HG02981 (cell line): ENCODE data around the gene PCP2.

Source experiments
- ATAC-seq: cut with Tn5 transposase; IDR thresholded peaks from one replicate; pipeline ENCODE4 v1.9.1; 2021; ENCODE audit warnings: mild to moderate bottlenecking, moderate library complexity; ENCODE audit not compliant: unreplicated experiment

The PCP2 gene

DNA sequence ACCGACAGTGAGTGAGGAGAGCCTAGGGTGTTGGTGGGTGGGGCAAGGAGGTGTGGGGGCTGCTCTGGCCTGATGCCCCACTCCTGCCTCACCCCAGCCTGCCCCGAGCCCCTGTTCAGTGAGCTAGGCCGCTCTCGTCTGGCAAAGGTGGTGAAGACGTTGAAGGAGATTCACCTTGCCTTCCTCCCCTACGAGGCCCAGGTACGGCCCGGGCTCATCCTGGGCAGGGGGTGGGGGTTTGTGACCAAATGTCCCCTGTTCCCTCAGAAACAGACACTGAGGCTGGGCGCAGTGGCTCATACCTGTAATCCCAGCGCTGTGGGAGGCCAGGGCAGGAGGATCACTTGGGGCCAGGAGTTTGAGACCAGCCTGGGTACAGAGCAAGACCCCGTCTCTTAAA lies 7.3 kb upstream of the PCP2 start:
- ATAC-seq, result no peak

DNA sequence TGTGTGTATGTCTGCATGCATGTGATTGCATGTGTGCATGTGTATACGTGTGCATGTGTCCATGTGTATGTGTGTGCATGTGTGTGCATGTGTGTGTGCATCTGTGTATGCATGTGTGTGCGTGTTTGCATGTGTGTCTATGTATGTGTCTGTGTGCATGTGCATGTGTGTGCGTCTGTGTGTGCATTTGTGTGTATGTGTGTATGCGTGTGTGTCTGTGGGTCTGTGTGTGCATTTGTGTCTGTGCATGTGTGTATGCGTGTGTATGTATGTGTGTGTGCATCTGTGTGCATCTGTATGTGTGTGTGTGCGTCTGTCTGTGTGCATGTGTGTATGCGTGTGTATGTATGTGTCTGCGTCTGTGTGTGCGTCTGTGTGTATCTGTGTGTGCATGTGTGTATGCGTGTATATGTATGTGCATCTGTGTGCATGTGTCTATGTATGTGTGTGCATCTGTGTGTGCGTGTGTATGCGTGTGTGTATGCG lies 6.4 kb upstream of the PCP2 start:
- ATAC-seq, result no peak

DNA sequence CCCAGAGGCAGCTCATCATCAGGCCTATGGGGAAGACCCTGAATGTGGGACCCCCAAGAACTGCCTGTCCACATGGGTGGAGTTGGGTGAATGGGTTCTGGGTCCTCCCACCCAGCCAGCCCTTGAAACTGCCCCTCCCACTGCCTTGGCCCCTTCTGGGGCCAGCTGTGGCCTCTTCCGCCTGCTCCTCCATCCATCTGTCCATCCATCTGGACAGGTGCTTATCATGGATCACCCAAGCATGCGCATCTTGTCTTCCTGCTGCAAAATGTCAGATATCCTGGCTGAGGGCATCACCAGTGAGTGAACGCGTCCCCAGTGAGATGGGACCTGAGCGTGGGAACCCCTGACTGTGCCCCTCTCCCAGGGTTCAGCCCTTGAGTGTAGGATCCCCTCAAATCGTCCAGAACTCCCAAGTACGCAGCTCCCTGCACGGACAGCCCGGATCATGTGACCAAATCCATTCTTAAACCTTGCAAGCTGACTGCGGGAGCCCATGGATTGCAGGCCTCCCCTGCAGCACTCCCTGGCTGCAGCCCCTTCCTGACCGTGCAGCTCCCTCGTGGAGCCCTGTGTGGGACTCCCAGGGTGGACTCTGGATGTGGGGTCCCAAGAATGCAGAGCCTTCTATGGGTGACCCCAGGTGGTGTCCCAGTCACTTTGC lies 5.4 kb upstream of the PCP2 start:
- ATAC-seq, result no peak

DNA sequence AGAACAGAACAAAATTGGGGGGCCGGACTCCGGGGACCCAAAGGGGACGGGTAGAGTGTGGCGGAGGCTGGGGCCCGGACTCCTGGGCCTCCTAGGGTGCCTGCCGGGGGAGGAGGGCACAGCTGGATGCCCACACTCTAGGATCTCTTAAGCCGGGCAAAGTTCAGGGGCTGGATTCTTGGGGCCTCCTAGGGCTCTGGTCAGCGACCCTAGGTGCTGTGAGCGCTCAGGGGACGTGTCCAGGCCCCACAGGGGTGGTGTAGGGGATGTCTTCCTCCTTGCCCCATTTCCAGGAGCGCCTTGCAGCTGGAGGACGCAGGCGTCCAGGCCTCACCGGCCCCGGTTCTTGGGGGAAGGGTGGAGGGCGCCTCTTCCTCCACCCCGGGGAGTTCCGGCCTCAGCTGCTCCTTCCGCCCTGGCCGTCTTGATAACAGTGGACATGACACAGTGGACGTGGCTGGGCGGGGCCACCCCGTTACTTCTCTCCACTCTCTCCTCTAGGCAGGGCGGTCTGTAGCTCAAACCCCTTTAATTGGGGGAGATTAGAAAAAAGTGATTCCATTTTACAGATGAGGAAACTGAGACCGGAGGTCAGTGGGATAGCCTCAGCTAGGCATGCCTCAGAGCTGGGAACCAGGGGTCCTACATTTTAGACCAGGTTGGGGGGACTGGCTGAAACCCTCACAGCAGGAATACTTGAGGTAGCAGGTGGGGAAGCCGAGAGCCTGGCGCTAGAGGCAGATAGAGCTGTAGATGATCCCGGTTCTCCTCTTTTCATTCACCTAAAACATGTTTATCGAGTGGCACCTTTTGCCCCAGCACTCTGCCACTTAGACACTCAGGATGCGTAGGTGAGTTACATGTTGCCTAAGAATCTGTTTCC lies 4.1 kb upstream of the PCP2 start:
- ATAC-seq, result peak; percentile 7

DNA sequence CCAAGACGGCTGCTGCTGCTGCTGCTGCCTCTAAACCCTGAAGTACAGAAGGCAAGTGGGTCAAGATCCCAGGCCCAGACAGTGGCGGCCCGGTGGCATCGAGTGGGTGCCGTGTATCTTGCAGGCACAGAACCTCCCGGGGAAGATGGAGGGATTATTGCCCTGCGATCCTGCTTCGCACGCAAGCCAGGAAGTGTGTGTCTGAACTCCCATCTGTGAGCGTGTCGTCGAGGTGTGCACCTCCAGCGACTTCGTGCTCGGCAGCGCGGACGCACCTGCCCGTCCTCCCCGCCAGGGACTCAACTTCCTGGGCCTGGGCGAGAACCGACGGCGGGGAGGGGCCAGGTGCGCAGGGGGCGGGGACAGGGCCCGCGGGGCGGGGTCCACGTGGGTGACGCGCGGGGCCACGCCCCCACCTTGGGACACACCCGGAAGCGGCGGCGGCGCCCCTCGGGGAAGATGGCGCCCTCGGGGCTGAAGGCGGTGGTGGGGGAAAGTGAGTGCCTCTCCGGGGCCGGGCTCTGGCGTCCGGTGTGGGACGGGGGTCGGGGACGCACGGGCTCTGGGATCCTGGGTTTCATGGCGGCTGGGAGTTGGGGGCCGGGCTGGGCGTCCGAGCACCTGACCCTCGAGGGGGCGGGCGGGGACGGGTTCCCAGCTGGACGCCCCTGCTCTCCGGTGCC lies 3.3 kb upstream of the PCP2 start, which contains the start of gene STXBP2:
TSS of gene STXBP2 (plus strand) at position 420 of the 683 bp plus-strand sequence. CDS start at position 460, 40 bp downstream.
- peak; percentile 69 for ATAC-seq

DNA sequence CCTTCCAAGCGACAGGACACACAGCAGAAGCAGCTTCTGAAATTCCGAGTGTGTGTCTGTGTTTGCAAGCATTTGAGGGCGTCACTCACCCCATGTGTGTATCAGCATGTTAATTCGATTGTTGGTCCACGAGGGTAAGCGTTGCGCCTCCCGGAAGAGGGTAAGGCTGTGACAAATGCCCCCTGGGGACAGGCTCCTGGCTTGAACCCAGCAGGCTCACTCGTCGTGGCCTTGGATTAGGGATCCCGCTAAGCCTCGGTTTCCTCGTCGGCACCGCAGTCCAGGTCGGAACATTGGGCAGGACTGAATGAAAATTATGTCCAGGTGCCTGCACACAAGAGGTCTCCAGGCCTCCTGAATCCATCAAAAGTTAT lies 2.8 kb upstream of the PCP2 start:
- no peak for ATAC-seq

DNA sequence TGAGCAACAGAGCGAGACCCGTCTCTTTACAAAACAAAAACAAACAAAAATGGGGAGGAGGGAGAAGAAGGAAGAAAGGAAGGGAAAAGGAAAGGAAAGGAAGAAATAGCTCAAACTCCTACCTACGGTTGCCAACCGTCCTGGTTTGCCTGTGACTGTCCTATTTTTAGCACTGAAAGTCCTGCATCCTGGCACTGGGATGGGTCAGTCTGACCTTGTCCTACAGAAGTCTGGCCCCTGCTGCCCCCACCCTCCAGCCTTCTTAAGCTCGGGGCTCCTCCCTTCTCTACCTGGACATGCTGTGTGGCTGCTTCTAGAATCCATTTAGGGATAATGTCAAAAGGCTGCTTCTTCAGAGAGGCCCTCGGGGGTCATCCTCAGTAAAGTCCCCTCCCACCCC lies 2.2 kb upstream of the PCP2 start:
- ATAC-seq, result no peak

DNA sequence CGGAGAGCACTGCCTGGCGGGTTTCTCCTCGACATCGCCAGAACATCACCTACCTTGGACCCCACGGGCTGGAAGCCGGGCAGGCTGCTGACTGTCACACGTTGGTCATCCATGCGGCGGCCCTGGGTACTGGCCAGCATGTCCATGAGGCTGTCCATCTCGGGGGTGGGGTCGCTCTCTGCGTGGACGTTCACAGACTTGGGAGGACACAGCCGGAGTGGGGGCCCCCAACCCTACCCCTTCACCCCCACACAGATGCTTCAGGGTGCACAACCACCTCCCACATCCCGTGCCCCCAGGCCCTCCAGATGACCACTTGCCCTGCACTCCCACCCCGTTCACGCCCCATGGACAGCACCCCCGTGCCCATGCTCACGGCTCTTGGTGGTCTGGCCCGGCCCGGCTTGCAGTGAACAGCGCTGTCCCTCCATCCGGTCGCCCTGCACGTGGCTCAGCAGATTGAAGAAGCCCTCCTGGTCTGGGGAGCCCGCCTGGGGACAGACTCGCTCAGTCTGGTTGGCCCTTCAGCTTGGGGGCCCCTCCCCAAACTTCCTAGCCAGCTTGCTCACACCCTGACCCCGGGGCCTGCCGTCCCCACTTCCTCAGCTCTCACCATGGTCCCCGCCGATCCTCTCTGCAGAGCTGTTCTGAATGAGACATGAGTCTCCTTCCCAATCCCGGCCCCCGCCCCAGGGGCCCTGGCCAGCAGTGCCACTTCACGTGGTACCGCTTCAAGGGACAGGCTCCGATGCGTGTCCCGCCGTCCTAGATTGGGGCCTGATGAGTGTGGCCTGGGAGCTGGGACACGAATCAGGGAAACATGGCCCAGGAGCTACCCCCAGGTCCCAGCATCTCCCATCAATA lies 947 bp downstream of the PCP2 start:
- ATAC-seq, result no peak

DNA sequence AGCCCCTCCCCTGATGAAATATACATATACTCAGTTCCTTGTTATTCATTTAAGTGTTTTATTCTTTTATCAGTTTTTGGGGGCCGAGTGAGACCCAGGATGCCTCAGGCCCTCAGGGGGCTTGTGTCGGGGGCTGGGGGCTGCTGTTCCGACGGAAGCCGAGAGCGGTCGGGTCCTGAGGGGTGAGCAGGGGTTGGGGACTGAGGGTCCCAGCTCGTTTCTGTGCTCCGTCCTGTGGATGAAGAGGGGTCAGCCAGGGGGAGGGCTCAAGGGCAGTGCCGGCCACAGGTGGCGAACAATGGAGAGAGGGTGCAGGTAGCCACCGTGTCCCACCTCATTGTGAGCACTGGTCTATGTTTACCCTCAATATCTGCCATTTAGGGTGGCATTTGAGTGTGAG lies 1.9 kb downstream of the PCP2 start:
- ATAC-seq, result no peak

DNA sequence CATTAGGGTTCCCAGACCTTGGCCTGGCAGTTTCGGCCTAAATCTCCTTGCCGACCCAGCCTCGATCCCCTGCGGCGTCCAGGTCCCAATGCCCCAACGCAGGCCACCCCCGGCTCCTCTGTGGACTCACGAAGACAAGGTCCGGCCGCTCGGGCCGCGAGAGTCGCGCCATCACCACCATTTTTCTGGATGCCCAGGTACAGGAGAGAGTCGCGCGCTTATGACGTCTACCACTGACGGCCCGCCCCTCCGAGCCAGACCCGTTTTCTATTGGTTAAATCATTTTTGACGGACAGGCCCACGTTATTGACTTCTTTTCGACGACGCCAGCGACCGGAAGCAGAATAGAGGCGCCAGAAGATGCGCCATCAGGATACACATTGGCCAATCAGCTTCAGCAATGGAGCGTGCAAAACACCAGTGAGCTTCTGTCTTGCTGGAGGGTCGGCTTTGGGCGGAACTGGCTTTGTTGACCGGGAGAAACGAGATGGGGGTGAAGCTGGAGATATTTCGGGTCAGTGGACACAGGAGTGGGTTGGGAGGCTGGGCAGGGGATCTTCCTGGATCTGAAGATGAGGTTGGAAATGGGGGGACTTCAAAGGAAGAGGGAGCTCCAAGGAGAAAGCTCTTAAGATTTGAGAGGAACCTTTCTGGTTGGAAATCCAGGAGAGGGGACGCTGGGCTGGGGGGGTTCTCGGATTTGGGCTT lies 4.0 kb downstream of the PCP2 start, which contains the start of the genes PET100 and XAB2:
TSS of gene PET100 (plus strand) at position 447 of the 708 bp plus-strand sequence. CDS start at position 488, 41 bp downstream.
TSS of gene XAB2 (minus strand) at position 199 of the 708 bp plus-strand sequence. CDS start at position 181, 18 bp downstream.
- ATAC-seq, result peak; percentile 94

DNA sequence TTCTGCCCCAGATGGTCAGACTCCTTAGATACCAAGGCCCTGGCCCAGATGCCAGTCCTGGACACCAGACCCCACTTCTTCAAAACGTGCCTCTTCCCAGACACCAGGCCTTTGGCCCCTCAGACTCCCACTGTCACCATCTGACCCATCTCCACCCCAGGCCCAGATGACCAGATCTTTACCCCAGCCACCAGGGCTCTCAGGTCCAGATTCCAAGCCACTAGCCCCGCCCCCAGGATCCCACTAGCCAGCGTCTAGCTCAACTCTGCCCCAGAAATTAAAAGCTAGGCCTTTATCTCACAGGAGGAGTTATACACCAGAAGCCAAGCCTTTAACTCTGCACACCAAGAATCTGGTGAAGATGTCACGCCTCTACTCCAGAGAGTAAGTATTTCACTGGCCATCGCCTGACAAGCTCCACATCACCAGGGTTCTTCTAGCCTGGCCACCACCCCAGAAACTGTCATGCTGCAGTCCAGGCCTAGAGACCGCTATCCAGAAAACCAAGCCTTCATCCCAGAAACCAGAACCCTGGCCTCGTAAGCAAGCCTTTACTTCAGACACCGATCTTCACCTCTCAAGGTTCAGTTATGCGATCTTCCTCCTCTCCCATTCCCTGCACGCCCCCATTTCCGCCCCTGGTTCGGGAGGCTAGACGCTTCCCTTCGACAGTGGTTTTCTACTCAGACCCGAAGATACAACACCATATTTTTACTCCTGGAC lies 4.8 kb downstream of the PCP2 start:
- ATAC-seq, result no peak

DNA sequence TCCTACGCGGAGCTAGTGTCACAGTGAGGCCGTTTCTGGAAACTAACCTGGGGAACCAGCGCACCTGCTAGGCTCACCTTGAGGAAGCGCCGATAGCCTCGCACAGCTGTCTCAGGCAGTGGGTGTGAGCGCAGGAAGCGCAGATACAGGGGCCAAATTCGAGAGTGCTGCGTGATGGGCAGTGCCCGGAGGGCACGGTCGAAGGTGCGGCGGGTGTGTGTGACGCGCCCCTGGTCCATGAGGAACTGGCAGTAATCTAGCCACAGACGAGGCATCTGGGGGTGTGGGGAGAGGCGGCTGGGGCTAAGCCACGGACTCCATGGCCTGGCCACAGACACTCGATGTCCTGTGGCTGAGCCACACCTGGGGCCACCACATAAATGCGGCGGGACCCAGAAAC lies 6.4 kb downstream of the PCP2 start:
- no peak for ATAC-seq

DNA sequence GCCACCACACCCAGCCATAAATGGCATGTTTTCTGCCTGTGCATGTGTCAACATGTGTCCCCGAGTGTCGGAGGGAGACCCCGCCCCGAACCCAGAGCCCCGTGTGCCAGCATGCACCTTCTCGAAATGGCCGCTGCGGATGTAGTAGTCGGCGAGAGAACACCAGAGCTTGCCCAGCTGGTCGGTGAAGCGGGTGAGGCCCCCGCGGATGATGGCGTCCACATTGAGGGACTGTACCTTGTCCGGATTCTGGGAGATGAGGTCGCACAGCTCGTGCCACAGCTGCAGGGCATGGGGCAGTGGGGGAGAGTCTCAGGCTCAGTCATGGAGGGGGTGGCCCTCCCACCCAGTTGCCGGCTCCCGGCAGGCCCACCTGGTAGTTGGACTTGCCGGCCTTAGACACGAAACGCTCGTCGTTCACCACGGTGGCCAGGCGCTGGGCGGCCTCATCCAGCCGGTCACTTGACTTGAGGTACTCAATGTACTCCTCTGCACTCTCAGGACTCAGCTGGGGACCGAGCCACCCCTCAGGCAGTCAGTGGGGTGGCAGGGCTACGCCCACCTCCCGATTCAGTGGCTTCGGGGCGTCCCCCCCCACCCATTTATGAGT lies 7.7 kb downstream of the PCP2 start:
- ATAC-seq, result no peak

DNA sequence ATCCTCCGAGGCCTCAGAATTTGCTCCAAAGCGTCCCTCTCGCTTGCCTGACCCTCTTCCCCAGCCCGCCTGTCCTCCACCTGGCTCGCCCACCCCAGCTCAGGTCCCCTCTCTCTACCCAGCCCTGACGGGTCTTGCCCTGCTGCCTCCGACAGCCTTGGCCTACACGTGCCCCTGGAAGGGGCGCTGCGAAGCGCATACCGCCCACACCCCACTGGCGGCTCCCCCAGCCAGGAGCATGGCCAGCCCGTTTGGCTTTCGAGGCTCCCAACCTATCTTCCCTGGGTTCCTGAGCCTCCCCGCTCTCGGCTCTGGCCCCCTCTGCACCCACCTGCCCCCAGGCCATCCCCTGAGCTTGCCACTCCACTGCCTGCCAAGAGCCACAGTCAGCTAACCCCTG lies 8.7 kb downstream of the PCP2 start:
- ATAC-seq, result no peak

DNA sequence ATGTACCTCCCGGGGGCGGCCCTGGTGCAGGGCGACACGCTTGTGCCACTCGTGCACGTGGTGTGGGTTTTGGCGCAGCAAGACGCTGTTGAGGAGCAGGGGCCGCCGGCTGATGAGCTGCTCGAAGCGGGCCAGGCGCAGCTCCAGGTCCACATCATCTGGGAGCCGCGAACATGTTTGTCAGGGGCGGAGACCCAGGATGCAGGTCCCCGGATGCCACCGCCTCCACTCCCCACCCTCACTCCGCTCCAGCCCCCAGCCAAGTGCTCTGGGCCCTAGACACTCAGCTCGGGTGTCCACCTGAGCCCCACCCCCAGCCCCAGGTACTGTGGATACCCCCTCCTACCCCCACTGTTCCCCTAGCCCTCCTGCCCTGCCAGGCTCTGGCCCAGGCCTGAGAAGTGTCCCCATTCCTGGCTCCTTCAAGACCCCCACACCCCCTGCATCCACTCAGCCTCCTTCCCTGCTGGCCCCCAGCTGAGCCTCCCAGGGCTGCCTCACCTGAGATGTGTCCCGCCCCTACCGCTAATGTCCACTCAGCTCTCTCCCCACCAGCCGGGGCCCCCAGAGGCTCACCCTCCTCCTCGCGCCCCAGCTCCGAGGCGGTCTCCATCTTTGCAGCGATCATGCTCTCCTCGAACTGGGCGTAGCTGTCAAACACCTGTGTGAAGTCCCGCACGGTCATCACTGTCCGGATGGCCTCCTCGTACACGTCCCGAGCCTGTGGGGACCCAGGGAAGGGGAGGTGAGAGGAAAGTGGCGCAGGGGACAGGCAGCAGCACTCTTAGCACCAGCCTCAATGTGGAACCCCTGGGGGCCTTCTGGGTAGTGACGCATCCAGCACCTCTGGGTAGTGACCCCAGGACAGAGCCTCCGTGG lies 9.6 kb downstream of the PCP2 start:
- no peak for ATAC-seq

DNA sequence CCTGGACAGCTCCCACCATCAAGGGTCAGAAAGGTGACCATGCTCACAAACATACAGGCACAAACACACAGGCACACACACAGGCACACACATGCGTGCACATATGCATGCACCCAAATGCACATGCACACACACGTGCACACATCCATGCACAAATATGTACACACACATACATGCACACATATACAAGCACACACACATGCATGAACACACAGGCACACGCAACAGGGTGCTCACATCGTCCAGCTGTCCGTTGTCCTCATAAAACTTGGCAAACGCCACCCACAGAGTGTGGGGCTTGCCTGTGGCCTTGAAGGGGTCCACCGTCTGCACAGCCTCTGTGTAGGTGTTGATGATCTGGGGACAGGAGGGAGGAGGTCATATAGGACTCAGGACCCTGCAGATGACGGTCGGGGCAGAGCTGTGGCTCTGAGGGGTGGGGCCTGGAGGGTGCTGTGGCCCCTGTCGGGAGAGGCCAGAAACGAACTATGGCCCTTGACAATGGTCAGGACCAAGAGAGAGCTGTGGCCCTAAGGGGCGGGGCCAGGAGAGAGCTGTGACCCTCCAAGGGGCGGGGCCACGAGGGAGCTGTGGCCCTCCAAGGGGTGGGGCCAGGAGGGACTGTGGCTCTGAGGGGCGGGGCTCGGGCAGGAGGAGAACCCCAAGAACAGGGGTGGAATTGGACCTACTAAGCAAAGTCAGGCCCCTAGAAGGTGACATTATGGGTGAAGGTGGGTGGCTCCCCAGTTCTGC lies 10.4 kb downstream of the PCP2 start:
- ATAC-seq, result no peak
